Measurements from ENCODE around the gene IL37. TPM values are rescaled to one million over a fixed set of nuclear protein-coding genes. Genes with fewer than 3 reads are reported as not detected.

IL37 gene
- total and polyA plus RNA-seq, 2 of the 13 experiments (the other 11 are each of a cell fraction or from before 2014, with no cell fraction given), result not detected

DNA sequence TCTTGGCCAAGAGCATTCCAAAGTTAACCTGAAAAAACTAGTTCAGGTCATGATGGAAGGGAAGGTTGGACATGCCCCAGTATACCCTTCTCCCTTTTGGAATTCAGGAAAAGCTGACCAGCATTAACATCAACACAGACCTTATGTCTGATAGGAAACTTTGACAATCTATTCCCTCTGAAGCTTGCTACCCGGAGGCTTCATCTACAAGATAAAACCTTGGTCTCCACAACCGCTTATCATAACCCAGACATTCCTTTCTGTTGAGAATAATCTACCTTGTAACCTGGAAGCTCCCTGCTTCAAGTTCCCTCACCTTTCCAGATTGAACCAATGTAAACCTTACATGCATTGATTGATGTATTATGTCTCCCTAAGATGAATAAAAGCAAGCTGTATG is 24.7 kb upstream of the IL37 start (continued):
- TF ChIP-seq, protein P1, sequence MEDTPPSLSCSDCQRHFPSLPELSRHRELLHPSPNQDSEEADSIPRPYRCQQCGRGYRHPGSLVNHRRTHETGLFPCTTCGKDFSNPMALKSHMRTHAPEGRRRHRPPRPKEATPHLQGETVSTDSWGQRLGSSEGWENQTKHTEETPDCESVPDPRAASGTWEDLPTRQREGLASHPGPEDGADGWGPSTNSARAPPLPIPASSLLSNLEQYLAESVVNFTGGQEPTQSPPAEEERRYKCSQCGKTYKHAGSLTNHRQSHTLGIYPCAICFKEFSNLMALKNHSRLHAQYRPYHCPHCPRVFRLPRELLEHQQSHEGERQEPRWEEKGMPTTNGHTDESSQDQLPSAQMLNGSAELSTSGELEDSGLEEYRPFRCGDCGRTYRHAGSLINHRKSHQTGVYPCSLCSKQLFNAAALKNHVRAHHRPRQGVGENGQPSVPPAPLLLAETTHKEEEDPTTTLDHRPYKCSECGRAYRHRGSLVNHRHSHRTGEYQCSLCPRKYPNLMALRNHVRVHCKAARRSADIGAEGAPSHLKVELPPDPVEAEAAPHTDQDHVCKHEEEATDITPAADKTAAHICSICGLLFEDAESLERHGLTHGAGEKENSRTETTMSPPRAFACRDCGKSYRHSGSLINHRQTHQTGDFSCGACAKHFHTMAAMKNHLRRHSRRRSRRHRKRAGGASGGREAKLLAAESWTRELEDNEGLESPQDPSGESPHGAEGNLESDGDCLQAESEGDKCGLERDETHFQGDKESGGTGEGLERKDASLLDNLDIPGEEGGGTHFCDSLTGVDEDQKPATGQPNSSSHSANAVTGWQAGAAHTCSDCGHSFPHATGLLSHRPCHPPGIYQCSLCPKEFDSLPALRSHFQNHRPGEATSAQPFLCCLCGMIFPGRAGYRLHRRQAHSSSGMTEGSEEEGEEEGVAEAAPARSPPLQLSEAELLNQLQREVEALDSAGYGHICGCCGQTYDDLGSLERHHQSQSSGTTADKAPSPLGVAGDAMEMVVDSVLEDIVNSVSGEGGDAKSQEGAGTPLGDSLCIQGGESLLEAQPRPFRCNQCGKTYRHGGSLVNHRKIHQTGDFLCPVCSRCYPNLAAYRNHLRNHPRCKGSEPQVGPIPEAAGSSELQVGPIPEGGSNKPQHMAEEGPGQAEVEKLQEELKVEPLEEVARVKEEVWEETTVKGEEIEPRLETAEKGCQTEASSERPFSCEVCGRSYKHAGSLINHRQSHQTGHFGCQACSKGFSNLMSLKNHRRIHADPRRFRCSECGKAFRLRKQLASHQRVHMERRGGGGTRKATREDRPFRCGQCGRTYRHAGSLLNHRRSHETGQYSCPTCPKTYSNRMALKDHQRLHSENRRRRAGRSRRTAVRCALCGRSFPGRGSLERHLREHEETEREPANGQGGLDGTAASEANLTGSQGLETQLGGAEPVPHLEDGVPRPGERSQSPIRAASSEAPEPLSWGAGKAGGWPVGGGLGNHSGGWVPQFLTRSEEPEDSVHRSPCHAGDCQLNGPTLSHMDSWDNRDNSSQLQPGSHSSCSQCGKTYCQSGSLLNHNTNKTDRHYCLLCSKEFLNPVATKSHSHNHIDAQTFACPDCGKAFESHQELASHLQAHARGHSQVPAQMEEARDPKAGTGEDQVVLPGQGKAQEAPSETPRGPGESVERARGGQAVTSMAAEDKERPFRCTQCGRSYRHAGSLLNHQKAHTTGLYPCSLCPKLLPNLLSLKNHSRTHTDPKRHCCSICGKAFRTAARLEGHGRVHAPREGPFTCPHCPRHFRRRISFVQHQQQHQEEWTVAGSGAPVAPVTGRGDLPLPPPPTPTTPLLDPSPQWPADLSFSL (CRISPR knock-in tag; IDR thresholded peaks at IDR 0.05), result no peak
- no peak for TF ChIP-seq PRMT3 (CRISPR knock-in tag; IDR thresholded peaks at IDR 0.05; ENCODE audit: borderline replicate concordance, low read depth)

GRCh38 chr2:112887964-112888749 is 22.8 kb upstream of the IL37 start:
- BruUV-seq (replicated peaks), result no TSS peak
- 54% methylated on average over 2 of the region's 2 CpGs for WGBS (ENCODE audit: low lambda C conversion rate)
- Histone ChIP-seq H3K79me2 (ENCODE audit: insufficient read depth, low read length) (no peaks in the 10 kb centered on the region), H3K27ac (ENCODE audit: extremely low read length, insufficient read depth, low read length) (no peak overlapping the region), H3K4me1 (ENCODE audit: insufficient read depth, low read length) (peaks cover 12% of the 10 kb centered on the region; the same call in 1 of the 2 replicates), H3K4me3 (replicated peaks in 1 of 3; ENCODE audit: insufficient read depth in 1 of 3, low read depth in 2 of 3, low read length in 3 of 3) (no peak overlapping the region), H3K36me3 (replicated peaks in 1 of 2; ENCODE audit: control insufficient read depth in 1 of 2, insufficient read depth in 2 of 2, low read length in 2 of 2) (no peaks in the 10 kb centered on the region), H4K20me1 (ENCODE audit: insufficient read depth, low read length) (no peaks in the 10 kb centered on the region), H3K9me3 (ENCODE audit: low read length) (no peaks in the 10 kb centered on the region), H3K4me2 (ENCODE audit: low read depth, low read length) (no peak overlapping the region), H3K9ac (ENCODE audit: insufficient read depth, low read depth, low read length) (no peak overlapping the region), H3K27me3 (ENCODE audit: control insufficient read depth in 1 of 2, insufficient read depth in 2 of 2, low read length in 2 of 2) (peaks cover 0 to 13% of the 10 kb centered on the region in 2 experiments; a peak in 2 of 5 replicates), H2AFZ (ENCODE audit: low read length) (no peak overlapping the region)
- POLR2A ChIA-PET, result no interaction called here
- intact Hi-C loops (cut with micrococcal nuclease; ENCODE audit: unreplicated experiment), result loop anchor here (10.0 kb wide), 1 partner anchor 273 kb away; no protein-coding TSS in a partner anchor
- in situ Hi-C loops (cut with HindIII; ENCODE audit: extremely low pct_ligation_motif_present, low pct_unique_long_range_greater_than_20kb), result no loop called here
- ATAC-seq (no peak), DNase-seq (ENCODE audit: low spot score) (no peak), FAIRE-seq (no peak)
- CTCF ChIA-PET (ENCODE audit: low intra/inter-chr PET ratio, low total read pairs), result interaction anchor here (0.7 kb wide), 1 partner anchor 138 kb away, joined by 3 read pairs; no protein-coding TSS in a partner anchor
- TF ChIP-seq, protein P2, sequence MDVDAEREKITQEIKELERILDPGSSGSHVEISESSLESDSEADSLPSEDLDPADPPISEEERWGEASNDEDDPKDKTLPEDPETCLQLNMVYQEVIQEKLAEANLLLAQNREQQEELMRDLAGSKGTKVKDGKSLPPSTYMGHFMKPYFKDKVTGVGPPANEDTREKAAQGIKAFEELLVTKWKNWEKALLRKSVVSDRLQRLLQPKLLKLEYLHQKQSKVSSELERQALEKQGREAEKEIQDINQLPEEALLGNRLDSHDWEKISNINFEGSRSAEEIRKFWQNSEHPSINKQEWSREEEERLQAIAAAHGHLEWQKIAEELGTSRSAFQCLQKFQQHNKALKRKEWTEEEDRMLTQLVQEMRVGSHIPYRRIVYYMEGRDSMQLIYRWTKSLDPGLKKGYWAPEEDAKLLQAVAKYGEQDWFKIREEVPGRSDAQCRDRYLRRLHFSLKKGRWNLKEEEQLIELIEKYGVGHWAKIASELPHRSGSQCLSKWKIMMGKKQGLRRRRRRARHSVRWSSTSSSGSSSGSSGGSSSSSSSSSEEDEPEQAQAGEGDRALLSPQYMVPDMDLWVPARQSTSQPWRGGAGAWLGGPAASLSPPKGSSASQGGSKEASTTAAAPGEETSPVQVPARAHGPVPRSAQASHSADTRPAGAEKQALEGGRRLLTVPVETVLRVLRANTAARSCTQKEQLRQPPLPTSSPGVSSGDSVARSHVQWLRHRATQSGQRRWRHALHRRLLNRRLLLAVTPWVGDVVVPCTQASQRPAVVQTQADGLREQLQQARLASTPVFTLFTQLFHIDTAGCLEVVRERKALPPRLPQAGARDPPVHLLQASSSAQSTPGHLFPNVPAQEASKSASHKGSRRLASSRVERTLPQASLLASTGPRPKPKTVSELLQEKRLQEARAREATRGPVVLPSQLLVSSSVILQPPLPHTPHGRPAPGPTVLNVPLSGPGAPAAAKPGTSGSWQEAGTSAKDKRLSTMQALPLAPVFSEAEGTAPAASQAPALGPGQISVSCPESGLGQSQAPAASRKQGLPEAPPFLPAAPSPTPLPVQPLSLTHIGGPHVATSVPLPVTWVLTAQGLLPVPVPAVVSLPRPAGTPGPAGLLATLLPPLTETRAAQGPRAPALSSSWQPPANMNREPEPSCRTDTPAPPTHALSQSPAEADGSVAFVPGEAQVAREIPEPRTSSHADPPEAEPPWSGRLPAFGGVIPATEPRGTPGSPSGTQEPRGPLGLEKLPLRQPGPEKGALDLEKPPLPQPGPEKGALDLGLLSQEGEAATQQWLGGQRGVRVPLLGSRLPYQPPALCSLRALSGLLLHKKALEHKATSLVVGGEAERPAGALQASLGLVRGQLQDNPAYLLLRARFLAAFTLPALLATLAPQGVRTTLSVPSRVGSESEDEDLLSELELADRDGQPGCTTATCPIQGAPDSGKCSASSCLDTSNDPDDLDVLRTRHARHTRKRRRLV (CRISPR knock-in tag; IDR thresholded peaks at IDR 0.05), result no peak
- no peak for TF ChIP-seq REST (IDR thresholded peaks at IDR 0.05; ENCODE audit: borderline replicate concordance in 1 of 2, low read depth in 1 of 2, low read length in 2 of 2)

All from HepG2 (cell line).